Measurements from ENCODE around the gene NUDT9.

DNA sequence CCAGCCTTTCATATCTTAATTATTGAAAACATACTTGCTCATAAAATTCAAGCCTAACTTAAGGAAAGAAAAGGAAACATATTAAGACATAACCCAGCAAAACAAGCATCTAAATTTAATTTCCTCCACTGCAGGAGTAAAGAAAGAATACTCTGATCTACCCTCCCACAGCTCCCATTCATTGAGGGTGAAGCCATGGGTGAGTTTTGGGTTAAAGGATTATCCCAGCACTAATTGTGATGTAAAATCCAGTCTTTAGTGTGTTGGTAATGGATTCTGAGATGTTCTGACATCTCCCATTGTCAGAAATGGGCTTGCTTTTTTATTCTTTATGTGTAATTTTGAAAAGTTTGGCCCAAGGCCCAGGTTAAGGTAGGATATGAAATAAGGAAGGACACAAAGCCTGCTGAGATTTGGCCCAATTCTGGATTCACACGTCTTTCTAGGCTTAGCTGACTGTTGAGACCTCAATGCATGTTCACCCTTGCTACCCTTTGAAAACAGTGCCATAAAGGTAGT, 56.4 kb downstream of the NUDT9 start:
- TF ChIP-seq TAF1 (IDR thresholded peaks at IDR 0.05; ENCODE audit: borderline replicate concordance, low read depth, low read length) (no peak), POLR2AphosphoS5 (IDR thresholded peaks at IDR 0.05; ENCODE audit: low read depth, low read length) (no peak)
